ENCODE data around the gene RAI1.

The RAI1 gene

DNA sequence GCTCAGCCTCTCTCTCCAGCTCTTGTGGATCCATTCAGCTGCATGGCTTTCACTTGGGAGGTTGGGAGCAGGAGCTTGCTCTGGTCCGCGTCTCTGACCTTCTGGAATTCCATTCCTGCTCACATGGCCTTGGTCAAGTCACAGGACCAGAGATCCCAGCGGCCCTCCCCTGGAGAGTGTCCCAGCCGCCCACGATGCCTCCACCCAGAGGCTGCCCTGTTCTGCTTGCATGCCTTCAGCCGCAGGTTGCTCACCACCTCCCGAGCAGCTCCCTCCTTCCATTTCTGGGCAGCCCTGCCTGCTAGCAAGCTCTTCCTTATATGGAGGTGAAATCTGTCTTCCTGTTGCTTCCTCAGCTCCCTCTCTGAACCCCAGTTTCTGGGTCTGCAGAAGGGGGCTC, 32.6 kb downstream of the RAI1 start:
- DNase-seq (ENCODE audit: extremely low spot score) = no peak
- no peak for TF ChIP-seq SUZ12 (IDR thresholded peaks at IDR 0.05)
- TF ChIP-seq FOXM1 (IDR thresholded peaks at IDR 0.05; ENCODE audit: borderline replicate concordance) = no peak
- no peak for TF ChIP-seq FOXK2 (IDR thresholded peaks at IDR 0.05)
- TF ChIP-seq ELF4 (IDR thresholded peaks at IDR 0.05) = no peak
- no peak for TF ChIP-seq LEF1 (IDR thresholded peaks at IDR 0.05; ENCODE audit: borderline replicate concordance)
- TF ChIP-seq ARNT (IDR thresholded peaks at IDR 0.05) = no peak
- TF ChIP-seq FOXA1 (IDR thresholded peaks at IDR 0.05) = no peak
- TF ChIP-seq CTBP1 (IDR thresholded peaks at IDR 0.05; ENCODE audit: borderline replicate concordance) = no peak
- no peak for TF ChIP-seq HDGF (IDR thresholded peaks at IDR 0.05; ENCODE audit: borderline replicate concordance)
- TF ChIP-seq ZNF384 (IDR thresholded peaks at IDR 0.05) = no peak
- TF ChIP-seq, protein P1, sequence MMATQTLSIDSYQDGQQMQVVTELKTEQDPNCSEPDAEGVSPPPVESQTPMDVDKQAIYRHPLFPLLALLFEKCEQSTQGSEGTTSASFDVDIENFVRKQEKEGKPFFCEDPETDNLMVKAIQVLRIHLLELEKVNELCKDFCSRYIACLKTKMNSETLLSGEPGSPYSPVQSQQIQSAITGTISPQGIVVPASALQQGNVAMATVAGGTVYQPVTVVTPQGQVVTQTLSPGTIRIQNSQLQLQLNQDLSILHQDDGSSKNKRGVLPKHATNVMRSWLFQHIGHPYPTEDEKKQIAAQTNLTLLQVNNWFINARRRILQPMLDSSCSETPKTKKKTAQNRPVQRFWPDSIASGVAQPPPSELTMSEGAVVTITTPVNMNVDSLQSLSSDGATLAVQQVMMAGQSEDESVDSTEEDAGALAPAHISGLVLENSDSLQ (IDR thresholded peaks at IDR 0.05) = no peak
- no peak for TF ChIP-seq BHLHE40 (IDR thresholded peaks at IDR 0.05; ENCODE audit: borderline replicate concordance)
- TF ChIP-seq SP1 (IDR thresholded peaks at IDR 0.05) = no peak
- no peak for TF ChIP-seq TARDBP (IDR thresholded peaks at IDR 0.05)
- TF ChIP-seq L3MBTL2 (conservative IDR thresholded peaks at IDR 0.05) = no peak
- no peak for TF ChIP-seq NFRKB (IDR thresholded peaks at IDR 0.05)
- ChIA-PET CTCF (interaction anchor here (0.7 kb wide), 1 partner anchor 72 kb away, joined by 3 read pairs; no protein-coding TSS in a partner anchor), POLR2A (interaction anchor here (1.1 kb wide), 1 partner anchor 21 kb away, joined by 3 read pairs; no protein-coding TSS in a partner anchor)

GRCh38 chr17:17714261-17714866, 33.1 kb downstream of the RAI1 start:
- TF ChIP-seq ZNF384 (IDR thresholded peaks at IDR 0.05) (no peak), ARNT (IDR thresholded peaks at IDR 0.05) (no peak), LEF1 (IDR thresholded peaks at IDR 0.05; ENCODE audit: borderline replicate concordance) (no peak), SP1 (IDR thresholded peaks at IDR 0.05) (no peak), CTBP1 (IDR thresholded peaks at IDR 0.05; ENCODE audit: borderline replicate concordance) (no peak), FOXA1 (IDR thresholded peaks at IDR 0.05) (no peak), HDGF (IDR thresholded peaks at IDR 0.05; ENCODE audit: borderline replicate concordance) (no peak)
- DNase-seq (ENCODE audit: extremely low spot score) = no peak
- ChIA-PET POLR2A (interaction anchor here (1.1 kb wide), 1 partner anchor 21 kb away, joined by 3 read pairs; no protein-coding TSS in a partner anchor), CTCF (interaction anchor here (0.6 to 0.7 kb wide), 2 partner anchors 21 to 72 kb away, joined by 3 to 4 read pairs; no protein-coding TSS in a partner anchor)

GRCh38 chr17:17714879-17715278, 33.6 kb downstream of the RAI1 start:
- POLR2A ChIA-PET = no interaction called here
- CTCF ChIA-PET = interaction anchor here (0.6 kb wide), 1 partner anchor 20 kb away, joined by 4 read pairs; no protein-coding TSS in a partner anchor
- no peak for DNase-seq (ENCODE audit: extremely low spot score)
- TF ChIP-seq CTBP1 (IDR thresholded peaks at IDR 0.05; ENCODE audit: borderline replicate concordance) = no peak
- TF ChIP-seq LEF1 (IDR thresholded peaks at IDR 0.05; ENCODE audit: borderline replicate concordance) = no peak
- TF ChIP-seq ARNT (IDR thresholded peaks at IDR 0.05) = no peak
- TF ChIP-seq NFRKB (IDR thresholded peaks at IDR 0.05) = no peak
- TF ChIP-seq ZNF384 (IDR thresholded peaks at IDR 0.05) = no peak
- TF ChIP-seq L3MBTL2 (conservative IDR thresholded peaks at IDR 0.05) = no peak
- no peak for TF ChIP-seq ELF4 (IDR thresholded peaks at IDR 0.05)
- no peak for TF ChIP-seq SP1 (IDR thresholded peaks at IDR 0.05)
- no peak for TF ChIP-seq FOXM1 (IDR thresholded peaks at IDR 0.05; ENCODE audit: borderline replicate concordance)
- TF ChIP-seq TARDBP (IDR thresholded peaks at IDR 0.05) = no peak
- no peak for TF ChIP-seq HDGF (IDR thresholded peaks at IDR 0.05; ENCODE audit: borderline replicate concordance)
- no peak for TF ChIP-seq BHLHE40 (IDR thresholded peaks at IDR 0.05; ENCODE audit: borderline replicate concordance)

- CTCF ChIA-PET = no interaction called here
- no peak for TF ChIP-seq LEF1 (IDR thresholded peaks at IDR 0.05; ENCODE audit: borderline replicate concordance)
- TF ChIP-seq BHLHE40 (IDR thresholded peaks at IDR 0.05; ENCODE audit: borderline replicate concordance) = no peak
- TF ChIP-seq, protein P1 (IDR thresholded peaks at IDR 0.05) = no peak
- no peak for TF ChIP-seq ARNT (IDR thresholded peaks at IDR 0.05)
- TF ChIP-seq HDGF (IDR thresholded peaks at IDR 0.05; ENCODE audit: borderline replicate concordance) = no peak
- TF ChIP-seq NFRKB (IDR thresholded peaks at IDR 0.05) = no peak
- no peak for TF ChIP-seq SUZ12 (IDR thresholded peaks at IDR 0.05)
- POLR2A ChIA-PET = no interaction called here
- no peak for DNase-seq (ENCODE audit: extremely low spot score)
These were observed 35.7 kb downstream of the RAI1 start for GRCh38 chr17:17716837-17717523.

- ChIA-PET POLR2A (interaction anchor here (1.0 kb wide), 2 partner anchors 24 to 118 kb away, joined by 3 to 5 read pairs; no protein-coding TSS in a partner anchor), CTCF (no interaction called here)
- TF ChIP-seq LEF1 (IDR thresholded peaks at IDR 0.05; ENCODE audit: borderline replicate concordance) (no peak), FOXA1 (IDR thresholded peaks at IDR 0.05) (no peak), CTBP1 (IDR thresholded peaks at IDR 0.05; ENCODE audit: borderline replicate concordance) (no peak)
- TF ChIP-seq, protein P1 (IDR thresholded peaks at IDR 0.05) = no peak
- DNase-seq (ENCODE audit: extremely low spot score) = no peak
These were observed 37.0 kb downstream of the RAI1 start for GRCh38 chr17:17718251-17718650.

Measured in HEK293T (cell line).